Chondrocyte (in vitro differentiated cells): ENCODE measurements around the gene GRB10. TPM values are rescaled to one million over a fixed set of nuclear protein-coding genes. Genes with fewer than 3 reads are reported as not detected.
A peak's percentile ranks its signal among the peaks of the same experiment; 100 is the strongest.

ENCODE experiments used
- DNase-seq: peaks from one replicate; pipeline ENCODE4 v3.0.0; 2021; ENCODE audit warnings: mixed read lengths, low spot score
- H3K27ac Mint-ChIP-seq: one replicate; pipeline ENCODE4 v1.8.0; 2021; ENCODE audit warnings: mild to moderate bottlenecking, moderate library complexity, mixed read lengths; ENCODE audit not compliant: unreplicated experiment
- H3K27me3 Mint-ChIP-seq: 2 replicates; pipeline ENCODE4 v1.8.0; 2021; ENCODE audit warnings: low read depth, mixed read lengths
- H3K36me3 Mint-ChIP-seq: 2 replicates; pipeline ENCODE4 v1.8.0; 2021; ENCODE audit warnings: low read depth, mixed read lengths
- H3K4me1 Mint-ChIP-seq: 2 replicates; pipeline ENCODE4 v1.8.0; 2021; ENCODE audit warnings: low read depth, mild to moderate bottlenecking, mixed read lengths
- H3K4me3 Mint-ChIP-seq: one replicate; pipeline ENCODE4 v1.8.0; 2021; ENCODE audit warnings: mild to moderate bottlenecking, moderate library complexity, mixed read lengths; ENCODE audit not compliant: unreplicated experiment
- H3K9me3 Mint-ChIP-seq: 2 replicates; pipeline ENCODE4 v1.8.0; 2021; ENCODE audit warnings: low read depth, mixed read lengths
- total RNA-seq: library from RNA; stranded (reverse); gene quantifications from 3 replicates; pipeline ENCODE4 v1.2.1, GENCODE V29; 2021
- TF ChIP-seq, protein P1 (sequence below): fragments of 200-600 bp; sonication (generic); IDR thresholded peaks from 2 replicates; pipeline ENCODE4 v1.5.0; 2021; ENCODE audit warnings: antibody characterized with exemption, mild to moderate bottlenecking, moderate library complexity

GRB10 gene
- total RNA-seq, 1 donor from 2014 or later = 73.7 TPM

DNA sequence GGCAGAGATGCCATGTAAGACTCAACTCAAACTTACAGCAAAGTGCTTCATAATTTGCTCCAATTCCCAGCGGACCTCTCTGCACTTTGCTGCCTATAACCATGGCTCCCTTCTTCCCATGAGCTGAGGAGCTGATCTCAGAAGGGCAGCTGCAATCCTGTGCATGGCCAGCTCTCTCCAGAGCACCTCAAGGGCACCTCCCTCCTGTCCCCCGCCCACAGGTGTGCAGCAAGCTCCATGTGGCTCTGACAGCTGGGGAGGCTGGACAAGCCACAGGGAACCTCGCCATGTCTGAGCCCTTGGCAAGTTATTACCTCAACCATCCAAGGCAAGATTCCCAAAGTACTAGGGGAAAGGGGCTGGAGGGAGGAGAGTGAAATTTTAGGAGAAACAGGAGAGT is 156.4 kb downstream of the GRB10 start:
- peaks cover 31% of the 10 kb centered on the region for H3K4me1 Mint-ChIP-seq
- no peak overlapping the region for H3K4me3 Mint-ChIP-seq
- H3K27me3 Mint-ChIP-seq = no peaks in the 10 kb centered on the region
- no peaks in the 10 kb centered on the region for H3K9me3 Mint-ChIP-seq
- peaks cover 11% of the 10 kb centered on the region for H3K36me3 Mint-ChIP-seq
- H3K27ac Mint-ChIP-seq = no peak overlapping the region
- TF ChIP-seq, protein P1, sequence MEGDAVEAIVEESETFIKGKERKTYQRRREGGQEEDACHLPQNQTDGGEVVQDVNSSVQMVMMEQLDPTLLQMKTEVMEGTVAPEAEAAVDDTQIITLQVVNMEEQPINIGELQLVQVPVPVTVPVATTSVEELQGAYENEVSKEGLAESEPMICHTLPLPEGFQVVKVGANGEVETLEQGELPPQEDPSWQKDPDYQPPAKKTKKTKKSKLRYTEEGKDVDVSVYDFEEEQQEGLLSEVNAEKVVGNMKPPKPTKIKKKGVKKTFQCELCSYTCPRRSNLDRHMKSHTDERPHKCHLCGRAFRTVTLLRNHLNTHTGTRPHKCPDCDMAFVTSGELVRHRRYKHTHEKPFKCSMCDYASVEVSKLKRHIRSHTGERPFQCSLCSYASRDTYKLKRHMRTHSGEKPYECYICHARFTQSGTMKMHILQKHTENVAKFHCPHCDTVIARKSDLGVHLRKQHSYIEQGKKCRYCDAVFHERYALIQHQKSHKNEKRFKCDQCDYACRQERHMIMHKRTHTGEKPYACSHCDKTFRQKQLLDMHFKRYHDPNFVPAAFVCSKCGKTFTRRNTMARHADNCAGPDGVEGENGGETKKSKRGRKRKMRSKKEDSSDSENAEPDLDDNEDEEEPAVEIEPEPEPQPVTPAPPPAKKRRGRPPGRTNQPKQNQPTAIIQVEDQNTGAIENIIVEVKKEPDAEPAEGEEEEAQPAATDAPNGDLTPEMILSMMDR = no peak
- DNase-seq = peak; percentile 56

DNA sequence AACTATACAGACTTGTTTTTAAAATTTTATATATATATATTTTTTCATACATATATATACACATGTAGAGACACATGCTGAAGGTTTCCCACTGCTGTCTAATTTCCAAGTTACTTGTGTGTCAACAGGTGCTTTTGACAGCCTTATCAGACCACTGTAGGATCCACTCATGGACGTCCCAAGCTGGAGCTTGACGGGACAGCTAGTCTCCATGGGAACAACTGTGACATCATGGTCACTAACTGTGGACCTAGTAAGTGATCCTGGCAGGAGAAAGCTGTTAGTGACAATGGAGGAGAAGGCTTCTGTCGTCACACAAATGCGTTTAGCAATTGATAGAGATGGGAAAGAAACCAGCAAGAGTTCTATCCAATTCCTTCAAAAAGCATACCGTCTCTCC is 157.3 kb downstream of the GRB10 start:
- H3K36me3 Mint-ChIP-seq = peaks cover 11% of the 10 kb centered on the region
- H3K9me3 Mint-ChIP-seq = no peaks in the 10 kb centered on the region
- H3K4me1 Mint-ChIP-seq = peaks cover 31% of the 10 kb centered on the region
- H3K27ac Mint-ChIP-seq = no peak overlapping the region
- TF ChIP-seq, protein P1 = no peak
- H3K27me3 Mint-ChIP-seq = no peaks in the 10 kb centered on the region
- H3K4me3 Mint-ChIP-seq = no peak overlapping the region
- no peak for DNase-seq

DNA sequence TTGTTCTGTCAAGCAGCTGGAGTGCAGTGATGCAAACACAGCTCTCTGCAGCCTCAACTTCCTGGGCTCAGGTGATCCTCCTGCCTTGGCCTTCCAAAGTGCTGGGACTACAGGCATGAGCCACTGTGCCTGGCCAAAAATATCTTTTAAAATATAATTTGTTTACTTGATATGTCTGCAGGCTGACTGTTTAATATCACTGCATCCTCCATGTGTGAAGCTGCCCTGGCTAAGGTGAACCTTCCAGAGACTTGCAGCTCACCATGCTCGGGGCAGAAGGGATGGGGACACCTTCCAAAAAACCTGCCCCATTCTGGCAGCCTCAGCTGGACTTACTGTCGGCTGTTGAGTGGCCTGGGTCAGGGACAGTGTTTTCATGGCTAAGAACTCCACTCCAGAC is 159.9 kb downstream of the GRB10 start:
- no peak for DNase-seq
- Mint-ChIP-seq H3K27ac (no peak overlapping the region), H3K9me3 (no peaks in the 10 kb centered on the region), H3K4me3 (no peak overlapping the region), H3K36me3 (peaks cover 19% of the 10 kb centered on the region), H3K4me1 (peaks cover 14% of the 10 kb centered on the region), H3K27me3 (no peaks in the 10 kb centered on the region)
- TF ChIP-seq, protein P1 = no peak

DNA sequence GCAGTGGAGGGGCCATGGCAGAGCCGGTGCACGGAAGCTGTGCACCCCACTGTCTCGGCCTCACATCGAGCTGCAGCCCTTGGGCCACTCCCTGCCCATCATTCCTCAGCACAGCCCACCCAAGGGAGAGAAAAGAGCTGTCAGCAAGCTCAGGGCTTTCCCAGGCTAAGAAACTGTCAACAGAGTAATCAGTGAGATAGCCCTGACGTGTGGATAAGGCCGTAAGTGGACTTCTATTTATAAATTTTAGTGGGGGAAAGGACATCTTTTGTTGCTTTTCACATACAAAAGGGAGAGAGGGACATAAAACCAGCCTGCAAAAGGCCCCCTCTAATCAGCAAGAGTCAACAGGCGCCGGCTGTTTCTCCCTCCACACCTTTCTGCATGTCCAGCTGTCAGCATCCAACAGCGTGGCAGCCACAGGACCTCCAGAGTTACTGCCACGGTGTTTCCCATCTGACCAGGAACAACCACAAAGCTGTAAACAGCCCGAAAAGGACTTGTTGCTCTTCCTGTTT is 160.7 kb downstream of the GRB10 start:
- no peaks in the 10 kb centered on the region for H3K27me3 Mint-ChIP-seq
- H3K4me1 Mint-ChIP-seq = peaks cover 13% of the 10 kb centered on the region
- no peaks in the 10 kb centered on the region for H3K9me3 Mint-ChIP-seq
- H3K36me3 Mint-ChIP-seq = peaks cover 22% of the 10 kb centered on the region
- no peak overlapping the region for H3K4me3 Mint-ChIP-seq
- TF ChIP-seq, protein P1 = no peak
- no peak for DNase-seq
- H3K27ac Mint-ChIP-seq = no peak overlapping the region

DNA sequence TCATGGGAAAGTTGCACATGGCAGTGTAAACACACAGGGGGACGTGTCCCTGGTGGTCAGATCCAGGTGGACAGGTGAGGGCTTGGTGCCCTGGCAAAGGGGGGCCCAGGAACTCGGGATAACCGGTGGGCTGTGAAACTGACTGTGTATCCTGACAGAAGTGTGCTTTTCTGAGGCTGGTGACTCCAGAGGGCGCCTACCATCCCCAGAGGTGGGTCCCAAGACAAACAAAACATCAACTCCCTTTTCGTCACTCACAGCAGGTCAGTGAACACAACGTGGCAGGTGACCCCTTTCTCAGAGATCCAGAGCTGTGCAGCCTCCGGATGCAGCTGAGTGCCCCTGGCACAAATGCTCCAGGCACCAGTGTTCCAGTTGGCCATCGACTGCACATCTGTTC is 161.5 kb downstream of the GRB10 start:
- Mint-ChIP-seq H3K27me3 (no peaks in the 10 kb centered on the region), H3K27ac (no peak overlapping the region), H3K36me3 (peaks cover 27% of the 10 kb centered on the region), H3K4me3 (no peak overlapping the region), H3K4me1 (peaks cover 13% of the 10 kb centered on the region), H3K9me3 (no peaks in the 10 kb centered on the region)
- TF ChIP-seq, protein P1 = no peak
- no peak for DNase-seq
